MM.1S (cell line): ENCODE results near the gene KCNMA1.

Experiments
- DNase-seq: peaks from one replicate; pipeline ENCODE4 v3.0.0-alpha.2; 2015
- H2AFZ ChIP-seq: fragments of 300-600 bp; sonication (generic); 2 replicates; pipeline ENCODE4 v1.6.0; 2016; ENCODE audit warnings: antibody characterized with exemption, low read length
- H3F3A ChIP-seq: fragments of 300-600 bp; sonication (generic); 2 replicates; pipeline ENCODE4 v1.6.1; 2016; ENCODE audit warnings: mild to moderate bottlenecking, antibody characterized with exemption, low read length, moderate library complexity, mixed read lengths; ENCODE audit not compliant: insufficient read depth
- H3K27ac ChIP-seq: fragments of 300-600 bp; sonication (generic); 2 replicates; pipeline ENCODE4 v1.5.1; 2016; ENCODE audit warnings: mild to moderate bottlenecking, low read length
- H3K27me3 ChIP-seq: fragments of 300-600 bp; sonication (generic); replicated peaks from 2 replicates; pipeline ENCODE4 v1.6.0; 2016; ENCODE audit warnings: low read length; ENCODE audit not compliant: insufficient read depth
- H3K36me3 ChIP-seq: fragments of 300-600 bp; sonication (generic); replicated peaks from 2 replicates; pipeline ENCODE4 v1.6.1; 2016; ENCODE audit warnings: mild to moderate bottlenecking, low read length, mixed read lengths; ENCODE audit not compliant: insufficient read depth
- H3K4me1 ChIP-seq: fragments of 300-600 bp; sonication (generic); 2 replicates; pipeline ENCODE4 v1.6.1; 2016; ENCODE audit warnings: low read length, mixed read lengths
- H3K4me2 ChIP-seq: fragments of 300-600 bp; sonication (generic); 2 replicates; pipeline ENCODE4 v1.6.0; 2016; ENCODE audit warnings: low read depth, low read length
- H3K4me3 ChIP-seq: fragments of 300-600 bp; sonication (generic); 2 replicates; pipeline ENCODE4 v1.5.1; 2016; ENCODE audit warnings: low read length, mixed read lengths
- H3K79me2 ChIP-seq: fragments of 300-600 bp; sonication (generic); 2 replicates; pipeline ENCODE4 v1.6.1; 2016; ENCODE audit warnings: mixed run types, low read length, mixed read lengths
- H3K9ac ChIP-seq: fragments of 300-600 bp; sonication (generic); 2 replicates; pipeline ENCODE4 v1.6.1; 2016; ENCODE audit warnings: low read length, mixed read lengths
- H3K9me2 ChIP-seq: fragments of 300-600 bp; sonication (generic); replicated peaks from 2 replicates; pipeline ENCODE4 v1.6.1; 2016; ENCODE audit warnings: mild to moderate bottlenecking, low read length, mixed read lengths; ENCODE audit not compliant: insufficient read depth
- H3K9me3 ChIP-seq: fragments of 300-600 bp; sonication (generic); replicated peaks from 2 replicates; pipeline ENCODE4 v1.6.1; 2016; ENCODE audit warnings: mild to moderate bottlenecking, low read length, mixed read lengths; ENCODE audit not compliant: insufficient read depth
- H4K20me1 ChIP-seq: fragments of 300-600 bp; sonication (generic); 2 replicates; pipeline ENCODE4 v1.6.1; 2016; ENCODE audit warnings: mild to moderate bottlenecking, low read length, moderate library complexity, mixed read lengths; ENCODE audit not compliant: insufficient read depth
- EZH2 ChIP-seq: fragments of 300-600 bp; sonication (generic); optimal IDR thresholded peaks from 2 replicates; pipeline ENCODE3; 2017; ENCODE audit warnings: low read depth, mild to moderate bottlenecking, antibody characterized with exemption, low read length, mixed read lengths
- EZH2phosphoT487 ChIP-seq: fragments of 300-600 bp; sonication (generic); IDR thresholded peaks from 2 replicates; pipeline ENCODE4 v1.6.1; 2018; ENCODE audit warnings: antibody characterized with exemption, low read length
- TF ChIP-seq, protein P1 (sequence below): fragments of 300-600 bp; sonication (generic); IDR thresholded peaks from 2 replicates; pipeline ENCODE4 v1.5.1; 2016; ENCODE audit warnings: antibody characterized with exemption, low read length, mixed read lengths

KCNMA1 gene

DNA sequence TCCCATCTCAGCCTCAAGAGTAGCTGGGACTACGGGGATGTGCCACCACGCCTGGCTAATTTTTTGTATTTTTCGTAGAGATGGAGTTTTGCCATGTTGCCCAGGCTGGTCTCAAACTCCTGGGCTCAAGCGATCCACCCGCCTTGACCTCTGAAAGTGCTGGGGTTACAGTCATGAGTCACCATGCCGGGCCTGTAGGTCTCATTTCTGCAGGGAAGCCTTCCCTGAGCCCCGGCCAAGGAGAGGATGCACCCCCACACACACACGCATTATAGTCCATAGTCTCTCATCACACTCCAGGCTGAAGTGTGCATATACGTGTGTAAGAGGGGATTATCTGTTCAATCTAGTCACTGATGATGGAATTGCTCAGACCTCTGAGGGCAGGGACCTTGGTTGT, 29.3 kb downstream of the KCNMA1 start:
- no peaks in the 10 kb centered on the region for H3K9me2 ChIP-seq
- no peaks in the 10 kb centered on the region for H3K79me2 ChIP-seq
- H3K27ac ChIP-seq: no peak overlapping the region
- no peaks in the 10 kb centered on the region for H4K20me1 ChIP-seq
- DNase-seq: no peak
- no peak overlapping the region for H3K4me2 ChIP-seq
- H3K27me3 ChIP-seq: no peaks in the 10 kb centered on the region
- H3K9me3 ChIP-seq: no peaks in the 10 kb centered on the region
- no peak overlapping the region for H3K4me3 ChIP-seq
- H3F3A ChIP-seq: peaks cover 23% of the 10 kb centered on the region
- H3K36me3 ChIP-seq: no peaks in the 10 kb centered on the region
- TF ChIP-seq, protein P1, sequence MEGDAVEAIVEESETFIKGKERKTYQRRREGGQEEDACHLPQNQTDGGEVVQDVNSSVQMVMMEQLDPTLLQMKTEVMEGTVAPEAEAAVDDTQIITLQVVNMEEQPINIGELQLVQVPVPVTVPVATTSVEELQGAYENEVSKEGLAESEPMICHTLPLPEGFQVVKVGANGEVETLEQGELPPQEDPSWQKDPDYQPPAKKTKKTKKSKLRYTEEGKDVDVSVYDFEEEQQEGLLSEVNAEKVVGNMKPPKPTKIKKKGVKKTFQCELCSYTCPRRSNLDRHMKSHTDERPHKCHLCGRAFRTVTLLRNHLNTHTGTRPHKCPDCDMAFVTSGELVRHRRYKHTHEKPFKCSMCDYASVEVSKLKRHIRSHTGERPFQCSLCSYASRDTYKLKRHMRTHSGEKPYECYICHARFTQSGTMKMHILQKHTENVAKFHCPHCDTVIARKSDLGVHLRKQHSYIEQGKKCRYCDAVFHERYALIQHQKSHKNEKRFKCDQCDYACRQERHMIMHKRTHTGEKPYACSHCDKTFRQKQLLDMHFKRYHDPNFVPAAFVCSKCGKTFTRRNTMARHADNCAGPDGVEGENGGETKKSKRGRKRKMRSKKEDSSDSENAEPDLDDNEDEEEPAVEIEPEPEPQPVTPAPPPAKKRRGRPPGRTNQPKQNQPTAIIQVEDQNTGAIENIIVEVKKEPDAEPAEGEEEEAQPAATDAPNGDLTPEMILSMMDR: no peak
- TF ChIP-seq EZH2phosphoT487 (no peak), EZH2 (no peak)
- H3K4me1 ChIP-seq: peaks cover 33% of the 10 kb centered on the region
- no peak overlapping the region for H2AFZ ChIP-seq
- no peak overlapping the region for H3K9ac ChIP-seq

DNA sequence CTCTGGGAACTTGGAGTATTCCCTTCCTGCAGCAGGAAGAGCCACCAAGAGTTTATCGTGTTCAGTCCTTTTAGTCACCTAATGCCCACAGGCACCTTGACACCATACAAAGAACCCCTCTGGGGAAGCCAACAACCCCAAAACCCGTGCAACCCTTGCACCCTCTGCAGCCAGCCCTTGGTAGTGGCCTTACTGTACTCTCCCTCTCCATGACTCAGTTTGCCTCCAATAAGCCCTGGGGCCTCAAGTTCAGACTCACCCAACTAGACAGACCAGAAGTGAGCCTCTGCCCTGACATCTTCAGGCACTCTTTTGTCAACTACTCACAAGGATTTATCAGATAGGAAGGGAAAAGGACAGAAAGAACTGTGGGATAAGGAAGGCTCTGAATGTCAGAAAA, 30.9 kb downstream of the KCNMA1 start:
- Histone ChIP-seq H2AFZ (no peak overlapping the region), H3F3A (peaks cover 26% of the 10 kb centered on the region), H3K9ac (no peak overlapping the region), H3K9me3 (no peaks in the 10 kb centered on the region), H3K79me2 (no peaks in the 10 kb centered on the region), H3K4me2 (no peak overlapping the region), H3K4me3 (no peak overlapping the region), H3K4me1 (peaks cover 41% of the 10 kb centered on the region), H3K36me3 (no peaks in the 10 kb centered on the region), H3K27me3 (no peaks in the 10 kb centered on the region), H4K20me1 (no peaks in the 10 kb centered on the region), H3K27ac (no peak overlapping the region), H3K9me2 (no peaks in the 10 kb centered on the region)
- TF ChIP-seq EZH2phosphoT487: no peak
- no peak for TF ChIP-seq EZH2
- TF ChIP-seq, protein P1: no peak
- no peak for DNase-seq

DNA sequence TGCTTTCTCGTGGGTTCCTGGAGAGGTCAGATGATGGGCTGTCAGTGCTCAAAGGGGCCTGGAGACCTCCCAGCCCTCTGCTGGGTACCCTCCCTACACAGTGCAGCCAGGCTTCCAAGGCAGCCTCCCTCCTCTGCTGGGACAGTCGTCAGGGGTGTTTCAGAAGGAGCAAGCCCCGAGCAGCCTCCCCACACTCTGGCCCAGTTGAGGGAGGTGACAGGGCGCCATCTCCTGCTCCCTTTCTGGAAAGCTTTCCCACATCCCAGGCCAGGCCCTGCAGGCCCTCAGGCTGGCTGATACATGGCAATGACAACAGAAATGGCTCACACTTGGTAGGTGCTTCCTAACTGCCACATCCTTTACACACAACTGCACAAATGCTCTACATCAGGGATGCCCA, 32.1 kb downstream of the KCNMA1 start:
- Histone ChIP-seq H3F3A (peaks cover 26% of the 10 kb centered on the region), H3K4me1 (peaks cover 41% of the 10 kb centered on the region), H3K27me3 (no peaks in the 10 kb centered on the region), H2AFZ (no peak overlapping the region), H4K20me1 (no peaks in the 10 kb centered on the region), H3K9me3 (no peaks in the 10 kb centered on the region), H3K36me3 (no peaks in the 10 kb centered on the region), H3K4me2 (no peak overlapping the region), H3K79me2 (no peaks in the 10 kb centered on the region), H3K9me2 (no peaks in the 10 kb centered on the region), H3K4me3 (no peak overlapping the region), H3K27ac (no peak overlapping the region), H3K9ac (no peak overlapping the region)
- TF ChIP-seq, protein P1: no peak
- no peak for TF ChIP-seq EZH2
- no peak for TF ChIP-seq EZH2phosphoT487
- no peak for DNase-seq
